Endothelial cell of umbilical vein (primary cell): ENCODE measurements around the gene TMED5.

ENCODE experiments used
- FOS ChIP-seq: IDR thresholded peaks from 2 replicates; pipeline ENCODE4 v1.6.1; 2011; ENCODE audit warnings: mild to moderate bottlenecking, low read length, moderate library complexity, borderline replicate concordance; ENCODE audit not compliant: insufficient read depth
- TF ChIP-seq, protein P1 (sequence below), 2 donors: IDR thresholded peaks; 1 replicate in 1 of 2; 2 replicates in 1 of 2; pipeline ENCODE4 v1.5.1; 2011; ENCODE audit warnings: low read length in 2 of 2, mild to moderate bottlenecking in 2 of 2, moderate library complexity in 2 of 2, control low read depth in 1 of 2, inconsistent platforms in 1 of 2, low read depth in 1 of 2; ENCODE audit not compliant: insufficient read depth in 1 of 2; ENCODE audit errors: extremely low read depth in 1 of 2

DNA sequence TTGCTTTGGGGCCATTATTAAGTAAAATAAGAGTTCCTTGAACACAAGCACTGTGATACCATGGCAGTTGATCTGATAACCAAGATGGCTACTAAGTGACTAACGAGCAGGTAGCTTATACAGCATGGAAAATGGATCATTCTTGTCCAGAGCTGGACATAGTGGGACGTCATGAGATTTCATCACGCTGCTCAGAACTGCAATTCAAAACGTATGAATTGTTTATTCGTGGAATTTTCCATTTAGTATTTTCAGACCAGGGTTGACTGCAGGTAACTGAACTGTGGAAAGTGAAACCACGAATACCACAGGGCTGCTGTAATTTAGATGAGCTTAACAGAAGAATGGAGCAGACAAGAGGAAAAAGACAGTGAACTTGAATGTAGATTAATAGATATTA, 39.2 kb upstream of the TMED5 start:
- TF ChIP-seq, protein P1, sequence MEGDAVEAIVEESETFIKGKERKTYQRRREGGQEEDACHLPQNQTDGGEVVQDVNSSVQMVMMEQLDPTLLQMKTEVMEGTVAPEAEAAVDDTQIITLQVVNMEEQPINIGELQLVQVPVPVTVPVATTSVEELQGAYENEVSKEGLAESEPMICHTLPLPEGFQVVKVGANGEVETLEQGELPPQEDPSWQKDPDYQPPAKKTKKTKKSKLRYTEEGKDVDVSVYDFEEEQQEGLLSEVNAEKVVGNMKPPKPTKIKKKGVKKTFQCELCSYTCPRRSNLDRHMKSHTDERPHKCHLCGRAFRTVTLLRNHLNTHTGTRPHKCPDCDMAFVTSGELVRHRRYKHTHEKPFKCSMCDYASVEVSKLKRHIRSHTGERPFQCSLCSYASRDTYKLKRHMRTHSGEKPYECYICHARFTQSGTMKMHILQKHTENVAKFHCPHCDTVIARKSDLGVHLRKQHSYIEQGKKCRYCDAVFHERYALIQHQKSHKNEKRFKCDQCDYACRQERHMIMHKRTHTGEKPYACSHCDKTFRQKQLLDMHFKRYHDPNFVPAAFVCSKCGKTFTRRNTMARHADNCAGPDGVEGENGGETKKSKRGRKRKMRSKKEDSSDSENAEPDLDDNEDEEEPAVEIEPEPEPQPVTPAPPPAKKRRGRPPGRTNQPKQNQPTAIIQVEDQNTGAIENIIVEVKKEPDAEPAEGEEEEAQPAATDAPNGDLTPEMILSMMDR (IDR thresholded peaks at IDR 0.05; ENCODE audit: extremely low read depth in 1 of 2, insufficient read depth in 1 of 2, low read depth in 1 of 2, low read length in 2 of 2) = no peak
- no peak for TF ChIP-seq FOS
